ENCODE measurements around the gene XCL1.
"Not testable (repeated sequence)": the region's sequence is repeated elsewhere in the genome, so short reads cannot be mapped to it uniquely, and the experiment has no call there.

DNA sequence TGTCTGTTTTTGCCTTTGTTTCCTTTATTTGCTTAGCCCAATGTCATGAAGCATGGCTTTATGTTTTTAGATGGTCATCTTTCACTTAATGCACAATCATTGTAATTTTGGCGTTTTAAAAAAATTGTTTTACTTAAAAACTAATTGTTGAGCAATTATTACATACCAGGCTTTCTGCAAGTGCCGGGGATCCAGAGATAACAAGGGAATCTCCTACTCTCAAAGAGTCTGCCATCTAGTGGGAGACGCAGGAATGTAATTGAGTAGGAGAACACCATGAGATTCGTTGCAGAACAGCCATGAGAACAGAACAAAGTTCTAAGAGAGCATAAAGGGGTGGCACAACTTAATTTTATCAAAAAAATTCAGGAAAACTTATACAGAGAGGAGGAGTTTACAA, 2.2 kb upstream of the XCL1 start:
- TF ChIP-seq, protein P1, sequence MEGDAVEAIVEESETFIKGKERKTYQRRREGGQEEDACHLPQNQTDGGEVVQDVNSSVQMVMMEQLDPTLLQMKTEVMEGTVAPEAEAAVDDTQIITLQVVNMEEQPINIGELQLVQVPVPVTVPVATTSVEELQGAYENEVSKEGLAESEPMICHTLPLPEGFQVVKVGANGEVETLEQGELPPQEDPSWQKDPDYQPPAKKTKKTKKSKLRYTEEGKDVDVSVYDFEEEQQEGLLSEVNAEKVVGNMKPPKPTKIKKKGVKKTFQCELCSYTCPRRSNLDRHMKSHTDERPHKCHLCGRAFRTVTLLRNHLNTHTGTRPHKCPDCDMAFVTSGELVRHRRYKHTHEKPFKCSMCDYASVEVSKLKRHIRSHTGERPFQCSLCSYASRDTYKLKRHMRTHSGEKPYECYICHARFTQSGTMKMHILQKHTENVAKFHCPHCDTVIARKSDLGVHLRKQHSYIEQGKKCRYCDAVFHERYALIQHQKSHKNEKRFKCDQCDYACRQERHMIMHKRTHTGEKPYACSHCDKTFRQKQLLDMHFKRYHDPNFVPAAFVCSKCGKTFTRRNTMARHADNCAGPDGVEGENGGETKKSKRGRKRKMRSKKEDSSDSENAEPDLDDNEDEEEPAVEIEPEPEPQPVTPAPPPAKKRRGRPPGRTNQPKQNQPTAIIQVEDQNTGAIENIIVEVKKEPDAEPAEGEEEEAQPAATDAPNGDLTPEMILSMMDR (conservative IDR thresholded peaks at IDR 0.05; ENCODE audit: low read depth in 2 of 2) = peak; percentile 63 to 70
- TF ChIP-seq, protein P2, sequence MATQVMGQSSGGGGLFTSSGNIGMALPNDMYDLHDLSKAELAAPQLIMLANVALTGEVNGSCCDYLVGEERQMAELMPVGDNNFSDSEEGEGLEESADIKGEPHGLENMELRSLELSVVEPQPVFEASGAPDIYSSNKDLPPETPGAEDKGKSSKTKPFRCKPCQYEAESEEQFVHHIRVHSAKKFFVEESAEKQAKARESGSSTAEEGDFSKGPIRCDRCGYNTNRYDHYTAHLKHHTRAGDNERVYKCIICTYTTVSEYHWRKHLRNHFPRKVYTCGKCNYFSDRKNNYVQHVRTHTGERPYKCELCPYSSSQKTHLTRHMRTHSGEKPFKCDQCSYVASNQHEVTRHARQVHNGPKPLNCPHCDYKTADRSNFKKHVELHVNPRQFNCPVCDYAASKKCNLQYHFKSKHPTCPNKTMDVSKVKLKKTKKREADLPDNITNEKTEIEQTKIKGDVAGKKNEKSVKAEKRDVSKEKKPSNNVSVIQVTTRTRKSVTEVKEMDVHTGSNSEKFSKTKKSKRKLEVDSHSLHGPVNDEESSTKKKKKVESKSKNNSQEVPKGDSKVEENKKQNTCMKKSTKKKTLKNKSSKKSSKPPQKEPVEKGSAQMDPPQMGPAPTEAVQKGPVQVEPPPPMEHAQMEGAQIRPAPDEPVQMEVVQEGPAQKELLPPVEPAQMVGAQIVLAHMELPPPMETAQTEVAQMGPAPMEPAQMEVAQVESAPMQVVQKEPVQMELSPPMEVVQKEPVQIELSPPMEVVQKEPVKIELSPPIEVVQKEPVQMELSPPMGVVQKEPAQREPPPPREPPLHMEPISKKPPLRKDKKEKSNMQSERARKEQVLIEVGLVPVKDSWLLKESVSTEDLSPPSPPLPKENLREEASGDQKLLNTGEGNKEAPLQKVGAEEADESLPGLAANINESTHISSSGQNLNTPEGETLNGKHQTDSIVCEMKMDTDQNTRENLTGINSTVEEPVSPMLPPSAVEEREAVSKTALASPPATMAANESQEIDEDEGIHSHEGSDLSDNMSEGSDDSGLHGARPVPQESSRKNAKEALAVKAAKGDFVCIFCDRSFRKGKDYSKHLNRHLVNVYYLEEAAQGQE (IDR thresholded peaks at IDR 0.05; ENCODE audit: unreplicated experiment) = not testable (repeated sequence)
- not testable (repeated sequence) for TF ChIP-seq EZH2 (IDR thresholded peaks at IDR 0.05; ENCODE audit: low read depth, unreplicated experiment); POLR2AphosphoS5 (IDR thresholded peaks at IDR 0.05; ENCODE audit: low read depth); JUNB (IDR thresholded peaks at IDR 0.05; ENCODE audit: unreplicated experiment)
- TF ChIP-seq, protein P3, sequence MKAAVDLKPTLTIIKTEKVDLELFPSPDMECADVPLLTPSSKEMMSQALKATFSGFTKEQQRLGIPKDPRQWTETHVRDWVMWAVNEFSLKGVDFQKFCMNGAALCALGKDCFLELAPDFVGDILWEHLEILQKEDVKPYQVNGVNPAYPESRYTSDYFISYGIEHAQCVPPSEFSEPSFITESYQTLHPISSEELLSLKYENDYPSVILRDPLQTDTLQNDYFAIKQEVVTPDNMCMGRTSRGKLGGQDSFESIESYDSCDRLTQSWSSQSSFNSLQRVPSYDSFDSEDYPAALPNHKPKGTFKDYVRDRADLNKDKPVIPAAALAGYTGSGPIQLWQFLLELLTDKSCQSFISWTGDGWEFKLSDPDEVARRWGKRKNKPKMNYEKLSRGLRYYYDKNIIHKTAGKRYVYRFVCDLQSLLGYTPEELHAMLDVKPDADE (IDR thresholded peaks at IDR 0.05) = not testable (repeated sequence)

All from GM23338 (cell line).